GM10266 (cell line): Measurements from ENCODE around the gene LRP1.

ENCODE experiments used
- DNase-seq: peaks from one replicate; pipeline ENCODE4 v3.0.0; 2012; ENCODE audit errors: extremely low spot score
- TF ChIP-seq, protein P1 (sequence below): IDR thresholded peaks from 2 replicates; pipeline ENCODE4 v1.5.1; 2012; ENCODE audit warnings: mild to moderate bottlenecking, low read depth; ENCODE audit not compliant: control insufficient read depth, insufficient read depth; ENCODE audit errors: missing control alignments

The LRP1 gene

DNA sequence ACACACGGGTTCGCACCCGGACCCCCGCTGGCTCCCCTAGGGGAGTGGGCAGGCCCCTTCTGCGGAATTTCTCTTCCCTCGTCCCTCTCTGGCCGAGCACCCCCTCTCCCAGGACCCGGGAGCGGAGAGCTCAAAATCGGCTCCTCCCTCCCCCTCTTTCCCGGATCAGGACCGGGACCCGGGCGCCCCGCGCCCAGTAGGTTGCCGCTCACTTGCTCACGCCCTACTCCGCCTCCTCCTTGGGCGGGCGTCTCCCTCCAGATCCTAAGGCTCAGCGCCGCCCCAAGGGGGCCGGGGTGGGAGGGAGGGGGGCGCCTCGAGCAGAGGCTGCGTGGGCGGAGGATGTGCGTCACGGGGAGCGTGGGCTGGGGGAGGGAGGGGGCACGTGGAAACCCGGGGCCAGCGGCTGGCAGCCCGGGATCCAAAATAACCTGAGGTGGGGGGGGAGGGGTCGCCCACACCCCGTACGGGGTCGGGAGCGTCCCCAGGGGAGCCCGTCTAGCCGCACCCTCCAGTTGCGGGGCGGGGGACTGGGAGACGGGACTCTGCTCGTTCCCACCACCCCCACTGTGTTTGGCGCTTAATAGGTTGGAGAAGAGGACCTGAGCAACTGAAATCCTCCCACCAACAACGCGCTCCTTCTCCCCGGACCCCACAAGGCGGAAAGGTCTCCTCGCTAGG, 41.1 kb upstream of the LRP1 start:
- peak; percentile 78 for DNase-seq
- TF ChIP-seq, protein P1, sequence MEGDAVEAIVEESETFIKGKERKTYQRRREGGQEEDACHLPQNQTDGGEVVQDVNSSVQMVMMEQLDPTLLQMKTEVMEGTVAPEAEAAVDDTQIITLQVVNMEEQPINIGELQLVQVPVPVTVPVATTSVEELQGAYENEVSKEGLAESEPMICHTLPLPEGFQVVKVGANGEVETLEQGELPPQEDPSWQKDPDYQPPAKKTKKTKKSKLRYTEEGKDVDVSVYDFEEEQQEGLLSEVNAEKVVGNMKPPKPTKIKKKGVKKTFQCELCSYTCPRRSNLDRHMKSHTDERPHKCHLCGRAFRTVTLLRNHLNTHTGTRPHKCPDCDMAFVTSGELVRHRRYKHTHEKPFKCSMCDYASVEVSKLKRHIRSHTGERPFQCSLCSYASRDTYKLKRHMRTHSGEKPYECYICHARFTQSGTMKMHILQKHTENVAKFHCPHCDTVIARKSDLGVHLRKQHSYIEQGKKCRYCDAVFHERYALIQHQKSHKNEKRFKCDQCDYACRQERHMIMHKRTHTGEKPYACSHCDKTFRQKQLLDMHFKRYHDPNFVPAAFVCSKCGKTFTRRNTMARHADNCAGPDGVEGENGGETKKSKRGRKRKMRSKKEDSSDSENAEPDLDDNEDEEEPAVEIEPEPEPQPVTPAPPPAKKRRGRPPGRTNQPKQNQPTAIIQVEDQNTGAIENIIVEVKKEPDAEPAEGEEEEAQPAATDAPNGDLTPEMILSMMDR, result no peak

DNA sequence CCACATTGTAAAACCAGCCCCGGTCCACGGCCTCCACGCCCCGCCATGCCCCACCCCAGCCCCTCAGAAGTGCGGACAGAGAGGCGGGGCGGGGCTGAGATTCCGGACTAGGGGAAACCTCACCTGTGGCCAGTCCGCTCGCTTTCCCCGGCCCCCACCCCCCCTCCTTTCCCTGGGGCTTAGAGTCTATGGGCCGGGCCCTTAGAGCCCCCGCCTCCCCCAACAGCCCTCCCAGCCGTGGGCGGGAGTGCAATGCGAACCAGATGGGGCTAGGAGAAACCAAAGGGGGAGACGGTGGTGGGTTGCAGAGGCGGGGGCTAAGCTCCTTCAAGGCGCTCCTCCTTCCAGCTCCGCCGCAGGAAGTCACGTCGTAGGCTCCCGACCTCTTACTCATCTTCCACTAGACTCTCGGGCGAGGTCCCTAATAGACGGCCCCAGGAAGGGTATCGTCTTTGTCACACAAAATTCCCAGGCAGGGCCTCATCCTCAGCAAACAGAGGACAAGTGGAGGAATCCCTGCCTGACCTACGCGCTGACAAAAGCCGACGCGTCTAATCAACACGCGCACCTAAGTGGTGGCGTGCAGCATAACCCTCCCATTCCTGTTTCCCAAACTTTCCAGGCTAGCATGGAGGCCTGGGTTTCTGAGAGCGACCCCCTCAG, 40.5 kb upstream of the LRP1 start:
- TF ChIP-seq, protein P1, result no peak
- DNase-seq, result peak; percentile 87

DNA sequence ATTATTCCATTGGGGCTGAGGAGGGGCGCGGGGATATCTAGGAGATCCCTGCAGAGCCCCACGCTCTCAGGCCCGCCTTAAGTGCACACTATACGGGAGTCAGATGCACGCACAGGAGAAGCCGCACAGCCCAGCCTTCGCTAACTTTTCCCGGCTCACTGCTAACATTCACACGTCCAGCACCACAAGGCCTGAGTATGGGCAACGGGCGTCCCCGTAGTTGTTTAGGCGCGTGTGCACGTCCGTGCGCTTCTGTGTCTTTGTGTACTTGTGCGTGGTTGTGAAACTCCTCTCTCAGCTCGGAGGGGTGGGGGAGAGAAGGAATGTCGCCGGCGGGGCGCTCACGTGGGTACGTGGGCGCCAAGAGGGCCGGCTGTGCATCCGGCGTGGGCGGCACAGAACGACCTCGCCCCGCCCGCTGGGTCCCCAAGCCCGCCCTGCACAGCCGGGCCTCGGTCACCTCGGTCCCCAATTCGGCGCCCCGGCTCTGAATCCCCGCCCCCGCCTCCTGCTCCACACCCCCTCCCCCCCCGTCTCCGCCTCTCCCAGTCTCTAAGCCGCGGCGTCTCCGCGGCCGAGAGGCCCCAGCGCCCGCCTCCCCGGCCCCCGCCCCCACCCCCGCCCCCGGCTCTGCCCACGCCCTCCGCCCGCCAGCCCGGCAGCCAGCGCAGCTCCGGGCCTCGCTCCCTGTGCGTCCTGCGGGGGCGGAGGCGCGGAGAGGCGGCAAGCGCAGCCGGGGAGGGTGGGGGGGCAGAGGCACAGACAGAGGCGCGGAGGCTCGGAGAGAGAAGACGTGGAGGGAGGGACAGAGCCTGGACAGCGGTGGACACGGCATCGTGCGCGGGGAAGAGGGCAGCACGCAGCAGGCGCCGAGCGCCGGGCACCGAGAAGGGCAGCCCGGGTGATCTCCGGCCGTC, 39.7 kb upstream of the LRP1 start, which contains the start of gene NAB2:
NAB2 (plus strand) TSS at position 761 of the 917 bp plus-strand sequence. CDS start 158 bp downstream, outside the sequence.
- DNase-seq, result peak; percentile 94
- TF ChIP-seq, protein P1, result no peak

DNA sequence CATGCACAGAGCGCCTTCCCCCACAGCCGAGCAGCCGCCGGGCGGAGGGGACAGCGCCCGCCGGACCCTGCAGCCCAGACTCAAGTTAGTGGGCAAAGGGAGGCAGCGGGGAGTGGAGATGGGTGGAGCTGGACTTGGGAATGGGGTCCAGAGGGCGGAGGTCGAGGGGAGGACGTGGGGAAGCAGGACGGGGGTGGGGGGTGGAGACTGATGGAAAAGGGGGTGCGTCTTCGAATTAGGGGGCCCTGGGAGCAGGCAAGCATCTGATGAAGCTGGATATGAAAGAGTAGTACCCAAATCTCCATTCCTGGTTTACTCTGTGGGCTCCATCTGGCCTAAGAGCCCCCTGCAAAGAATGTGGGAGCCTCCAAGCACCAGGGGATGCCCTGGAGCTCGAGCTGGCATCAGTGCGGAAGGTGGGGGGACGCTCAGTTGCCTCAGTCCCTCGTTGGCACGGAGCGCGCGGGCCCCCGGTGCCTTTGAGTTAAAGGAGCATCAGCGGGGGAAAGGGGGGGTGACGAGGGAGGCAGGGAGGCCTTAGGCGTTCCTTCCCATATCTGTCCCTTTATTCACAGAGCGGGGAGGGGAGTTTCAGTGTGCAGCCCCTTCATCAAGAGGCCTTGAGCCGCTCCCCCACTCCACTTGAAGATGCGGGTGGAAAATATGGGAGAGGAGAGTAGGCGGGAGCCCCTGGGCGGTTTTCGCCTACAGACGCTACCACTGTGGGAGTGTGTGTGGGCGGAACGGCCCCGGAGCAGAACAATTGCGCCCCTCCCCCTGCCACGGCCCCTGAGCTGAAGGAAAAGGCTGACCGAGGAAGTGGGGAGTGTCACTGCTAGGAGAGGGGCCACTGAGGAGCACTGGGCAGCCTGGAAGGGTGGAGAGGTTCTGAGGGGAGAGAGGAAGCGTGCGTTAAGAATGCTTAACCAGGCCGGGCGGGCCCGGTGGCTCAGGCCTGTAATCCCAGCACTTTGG, 38.7 kb upstream of the LRP1 start:
- no peak for DNase-seq
- TF ChIP-seq, protein P1, result no peak

DNA sequence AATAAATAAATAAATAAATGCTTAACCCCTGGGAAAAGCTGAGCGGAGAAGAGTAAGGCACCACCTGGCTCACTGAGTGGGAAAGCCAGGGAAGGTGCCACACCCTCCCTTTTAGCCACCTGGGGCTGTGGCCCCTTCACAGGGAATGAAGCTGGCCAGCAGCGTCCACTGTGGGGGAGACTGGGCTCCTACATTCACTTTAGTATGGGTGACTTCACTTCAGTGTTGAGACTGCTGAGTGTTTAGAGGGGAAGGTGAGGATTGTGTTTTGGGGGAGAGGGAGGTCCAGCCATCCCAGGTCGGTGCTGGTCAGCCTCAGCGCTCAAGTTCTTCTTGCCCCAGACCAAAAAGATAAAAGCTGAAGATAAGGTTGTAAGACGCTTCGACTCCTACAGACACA, 37.8 kb upstream of the LRP1 start:
- no peak for DNase-seq
- TF ChIP-seq, protein P1, result no peak

DNA sequence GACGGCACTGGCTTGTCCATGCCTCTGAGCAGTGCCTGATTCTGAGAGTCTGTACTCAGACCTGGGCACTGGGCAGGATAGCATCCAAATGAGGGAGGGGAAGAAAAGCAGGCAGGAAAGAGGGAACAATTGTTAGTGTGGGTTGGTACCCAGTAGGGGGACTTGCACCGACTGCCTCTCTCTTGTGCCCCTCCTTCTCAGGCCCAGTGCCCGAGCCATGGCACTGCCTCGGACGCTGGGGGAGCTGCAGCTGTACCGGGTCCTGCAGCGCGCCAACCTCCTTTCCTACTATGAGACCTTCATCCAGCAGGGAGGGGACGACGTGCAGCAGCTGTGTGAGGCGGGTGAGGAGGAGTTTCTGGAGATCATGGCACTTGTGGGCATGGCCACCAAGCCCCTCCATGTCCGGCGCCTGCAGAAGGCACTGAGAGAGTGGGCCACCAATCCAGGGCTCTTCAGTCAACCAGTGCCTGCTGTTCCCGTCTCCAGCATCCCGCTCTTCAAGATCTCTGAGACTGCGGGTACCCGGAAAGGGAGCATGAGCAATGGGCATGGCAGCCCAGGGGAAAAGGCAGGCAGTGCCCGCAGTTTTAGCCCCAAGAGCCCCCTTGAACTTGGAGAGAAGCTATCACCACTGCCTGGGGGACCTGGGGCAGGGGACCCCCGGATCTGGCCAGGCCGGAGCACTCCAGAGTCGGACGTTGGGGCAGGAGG, 37.2 kb upstream of the LRP1 start:
- no peak for DNase-seq
- TF ChIP-seq, protein P1, result no peak
